Measurements from ENCODE around the gene SH3BP2.

The SH3BP2 gene, protein sequence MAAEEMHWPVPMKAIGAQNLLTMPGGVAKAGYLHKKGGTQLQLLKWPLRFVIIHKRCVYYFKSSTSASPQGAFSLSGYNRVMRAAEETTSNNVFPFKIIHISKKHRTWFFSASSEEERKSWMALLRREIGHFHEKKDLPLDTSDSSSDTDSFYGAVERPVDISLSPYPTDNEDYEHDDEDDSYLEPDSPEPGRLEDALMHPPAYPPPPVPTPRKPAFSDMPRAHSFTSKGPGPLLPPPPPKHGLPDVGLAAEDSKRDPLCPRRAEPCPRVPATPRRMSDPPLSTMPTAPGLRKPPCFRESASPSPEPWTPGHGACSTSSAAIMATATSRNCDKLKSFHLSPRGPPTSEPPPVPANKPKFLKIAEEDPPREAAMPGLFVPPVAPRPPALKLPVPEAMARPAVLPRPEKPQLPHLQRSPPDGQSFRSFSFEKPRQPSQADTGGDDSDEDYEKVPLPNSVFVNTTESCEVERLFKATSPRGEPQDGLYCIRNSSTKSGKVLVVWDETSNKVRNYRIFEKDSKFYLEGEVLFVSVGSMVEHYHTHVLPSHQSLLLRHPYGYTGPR

DNA sequence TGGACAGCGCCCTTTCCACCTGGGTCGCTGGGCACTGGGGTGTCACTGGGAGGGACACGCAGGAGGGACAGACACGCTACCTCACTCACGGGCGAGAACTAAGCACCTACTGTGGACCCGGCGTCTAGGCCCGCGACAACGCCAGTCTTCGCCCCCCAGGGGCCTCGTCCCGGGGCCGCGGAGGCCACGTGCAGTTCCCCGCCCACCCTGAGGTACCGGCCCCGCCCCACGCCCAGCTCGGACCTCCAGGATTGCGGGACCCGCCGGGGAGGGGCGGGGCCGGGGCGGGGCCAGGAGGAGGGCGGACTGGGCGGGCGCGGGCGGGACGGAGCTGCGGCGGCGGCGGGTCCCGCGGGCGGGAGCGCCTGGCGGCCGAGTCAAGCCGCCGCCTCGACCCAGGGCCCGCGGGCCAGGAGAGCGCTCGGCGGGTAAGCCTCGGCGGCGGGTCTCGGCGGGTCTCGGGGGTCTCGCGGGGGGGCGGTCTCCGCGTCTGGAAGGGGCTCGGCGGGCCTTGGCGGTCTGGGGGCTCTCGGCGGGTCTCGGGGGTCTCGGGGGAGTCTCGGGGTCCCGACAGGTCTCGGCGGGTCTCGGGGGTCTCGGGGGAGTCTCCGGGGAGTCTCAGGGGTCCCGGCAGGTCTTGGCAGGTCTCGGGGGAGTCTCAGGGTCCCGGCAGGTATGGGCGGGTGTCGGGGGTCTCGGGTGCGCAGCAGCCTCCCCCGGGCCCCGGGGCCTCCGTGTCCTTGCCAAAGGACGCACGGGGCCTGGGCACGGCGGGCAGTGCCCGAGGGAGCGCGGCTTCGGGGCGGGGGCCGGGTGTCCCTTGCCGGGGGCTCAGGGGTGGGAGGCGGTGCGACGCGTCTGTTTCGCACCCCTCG is at the start of gene SH3BP2:
Gene SH3BP2, plus strand, starts transcription at position 375 of the 875 bp plus-strand sequence. CDS start 27,533 bp downstream, outside the sequence.
- DNase-seq = peak; percentile 72

DNA sequence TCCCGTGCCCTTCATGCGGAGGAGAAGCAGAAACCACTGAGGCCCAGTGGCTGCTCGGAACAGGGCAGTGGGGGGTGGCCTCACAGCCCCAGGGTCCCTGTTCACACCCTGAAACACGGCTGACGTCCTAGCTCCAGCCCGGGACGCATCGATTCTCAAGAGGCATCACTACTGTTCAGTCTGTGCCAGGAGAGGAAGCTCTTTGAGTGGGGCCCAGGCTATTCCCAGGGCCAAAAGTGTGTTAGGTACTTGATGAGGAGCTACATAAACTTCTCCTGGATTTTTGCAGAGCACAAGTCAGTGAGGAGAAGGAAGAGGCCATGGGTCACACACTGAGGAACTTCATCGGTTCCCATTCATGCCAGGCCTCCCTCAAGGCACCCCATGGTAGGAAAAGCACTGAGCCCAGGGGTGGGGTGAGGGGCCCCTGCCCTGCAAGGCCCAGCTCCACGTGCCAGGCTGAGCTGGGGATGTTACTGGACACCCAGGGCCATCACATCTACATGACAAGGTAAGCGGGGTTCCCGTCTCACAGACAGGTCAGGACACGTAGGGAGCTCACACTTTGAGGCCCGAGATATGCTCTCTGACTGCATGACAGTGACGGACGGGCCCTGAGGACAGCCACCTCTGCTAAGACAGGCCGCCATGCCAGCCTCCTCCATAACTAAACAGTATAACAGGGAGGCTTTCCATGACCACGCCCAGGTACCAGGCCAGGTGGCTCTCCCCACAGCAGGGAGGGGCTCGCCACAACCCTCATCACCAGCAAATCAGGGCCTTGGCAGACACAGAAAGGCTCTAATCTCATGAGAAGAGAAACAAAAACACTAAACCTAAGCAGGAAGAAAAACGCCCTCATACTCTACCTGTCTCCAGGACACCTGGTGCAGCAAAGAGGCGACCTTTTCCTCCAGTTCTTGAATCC is 49.1 kb upstream of the SH3BP2 start:
- DNase-seq = no peak

DNA sequence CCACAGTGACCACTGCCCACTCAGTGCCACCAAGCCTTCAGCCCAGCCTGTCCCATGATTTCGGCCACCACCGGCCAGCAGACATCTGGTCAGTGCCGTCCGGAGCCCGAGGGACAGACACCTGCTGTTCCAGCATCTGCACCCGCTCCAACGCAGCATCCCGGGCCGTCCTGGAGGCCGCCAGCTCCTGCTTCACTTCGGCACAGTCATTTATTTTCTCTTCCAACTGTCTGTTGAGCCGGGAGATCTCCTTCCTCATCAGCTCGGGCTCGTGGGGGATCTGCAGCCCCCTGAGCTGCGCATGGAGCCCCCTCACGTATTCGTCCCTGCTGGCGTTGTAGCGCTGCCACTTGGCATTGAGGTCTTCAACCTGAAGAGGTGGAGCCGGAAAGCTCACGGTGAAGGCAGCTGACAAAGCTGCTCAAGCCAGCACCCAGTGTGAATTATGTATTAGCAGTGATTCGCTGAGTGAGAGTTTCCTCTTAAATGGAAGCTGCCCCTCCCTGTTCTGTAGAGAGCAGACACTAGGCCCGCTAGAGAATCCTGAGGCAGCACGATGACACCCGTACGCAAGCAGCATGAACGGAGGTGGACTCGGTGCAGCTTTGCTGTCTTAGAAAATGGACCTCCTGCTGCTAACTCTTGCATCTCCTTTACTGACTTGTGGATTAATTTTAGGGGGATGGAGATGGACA is 48.2 kb upstream of the SH3BP2 start:
- no peak for DNase-seq

DNA sequence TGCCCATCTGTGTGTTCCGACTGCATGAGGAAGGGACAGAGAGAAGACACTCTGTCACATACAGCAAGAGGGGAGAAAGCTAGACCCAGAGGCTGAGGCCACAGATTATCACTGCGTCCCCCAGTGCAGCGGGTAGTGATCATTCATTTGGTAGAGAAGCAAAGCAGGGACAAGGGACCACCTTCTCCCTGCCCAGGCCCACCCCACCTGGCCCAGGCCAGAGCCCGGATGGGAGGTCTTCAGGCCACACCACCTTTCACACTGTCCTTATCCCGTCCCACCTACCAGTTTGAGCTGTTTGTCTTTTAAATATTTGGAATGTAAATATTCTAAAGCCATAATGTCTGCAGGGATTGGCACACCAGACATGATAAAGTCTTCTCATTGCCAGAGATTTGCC is 47.4 kb upstream of the SH3BP2 start:
- DNase-seq = no peak

DNA sequence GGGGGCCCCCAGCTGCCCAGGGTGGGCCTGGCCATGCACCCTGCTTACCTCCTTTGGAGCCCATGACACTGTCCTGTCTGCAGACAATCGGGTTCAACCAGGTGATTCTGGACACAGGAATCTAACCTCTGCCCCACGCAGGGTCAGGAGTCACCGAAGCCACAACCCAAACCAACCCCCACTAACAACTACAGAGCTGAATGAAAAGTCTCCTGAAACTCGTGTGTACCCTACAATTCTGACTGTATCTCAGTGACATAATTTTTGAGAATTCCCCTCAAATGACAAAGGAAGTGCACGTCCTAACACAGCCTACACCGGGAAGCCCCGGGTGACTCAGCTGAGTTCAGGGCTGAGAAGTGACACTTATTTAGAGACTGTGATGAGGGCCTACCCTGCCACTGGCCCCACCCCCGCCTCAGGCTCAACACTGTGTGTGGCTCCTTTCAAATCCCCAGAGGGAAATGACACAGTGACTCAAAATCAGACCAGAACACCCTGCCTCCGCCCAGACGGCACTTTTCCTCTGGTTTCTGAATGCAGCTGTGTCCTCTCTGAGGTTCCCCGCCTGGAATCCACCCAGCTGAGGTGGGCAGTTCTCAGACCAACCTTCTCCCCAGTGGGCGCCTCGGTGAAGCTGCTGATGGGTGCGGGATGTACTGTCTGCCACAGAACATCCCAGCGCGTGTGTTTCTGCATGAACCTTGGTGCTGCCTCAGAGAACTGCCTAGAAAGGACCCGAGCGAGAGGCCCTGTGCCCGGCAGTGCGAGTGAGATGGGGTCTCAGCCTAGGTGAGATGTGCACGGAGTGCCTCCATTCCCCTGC is 46.7 kb upstream of the SH3BP2 start:
- peak; percentile 94 for DNase-seq

DNA sequence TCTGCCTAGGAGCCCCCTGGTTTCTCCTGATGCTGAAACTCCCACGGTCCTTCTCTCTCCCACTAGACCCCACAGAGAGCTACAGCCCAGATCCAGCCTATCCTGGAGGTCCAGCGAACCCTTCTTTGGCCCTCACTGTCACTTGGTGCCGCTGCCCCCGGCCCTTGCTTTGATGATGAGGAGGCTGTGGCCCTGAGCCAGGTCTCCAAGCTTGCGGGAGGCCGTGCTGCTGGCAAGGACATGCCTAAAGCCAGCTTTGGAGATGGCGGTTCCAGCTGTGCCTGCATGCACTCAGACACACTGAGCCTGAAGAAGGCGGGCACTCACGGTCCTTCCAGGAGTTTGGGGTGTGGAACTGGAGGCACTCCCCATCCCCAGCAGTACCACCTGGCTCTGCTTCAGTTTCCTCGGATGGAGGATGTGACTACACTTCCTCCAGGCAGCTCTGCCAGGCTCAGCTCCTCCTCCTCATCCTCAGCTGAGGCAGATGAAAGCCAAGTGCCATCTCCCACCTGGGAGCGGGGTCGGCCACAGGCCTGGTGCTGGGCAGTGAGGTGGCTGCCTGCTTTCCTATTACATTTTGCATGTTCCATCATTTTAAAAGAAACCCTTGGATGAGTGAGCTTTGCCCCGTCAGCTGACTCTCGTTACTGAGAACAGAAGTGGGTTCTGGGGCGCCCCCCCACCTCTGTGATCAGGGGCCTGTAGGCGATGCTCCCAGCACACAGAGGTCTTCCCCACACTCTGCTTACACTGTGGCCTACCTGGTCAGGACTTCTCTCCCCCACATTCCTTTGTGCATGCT is 45.8 kb upstream of the SH3BP2 start:
- DNase-seq = no peak

DNA sequence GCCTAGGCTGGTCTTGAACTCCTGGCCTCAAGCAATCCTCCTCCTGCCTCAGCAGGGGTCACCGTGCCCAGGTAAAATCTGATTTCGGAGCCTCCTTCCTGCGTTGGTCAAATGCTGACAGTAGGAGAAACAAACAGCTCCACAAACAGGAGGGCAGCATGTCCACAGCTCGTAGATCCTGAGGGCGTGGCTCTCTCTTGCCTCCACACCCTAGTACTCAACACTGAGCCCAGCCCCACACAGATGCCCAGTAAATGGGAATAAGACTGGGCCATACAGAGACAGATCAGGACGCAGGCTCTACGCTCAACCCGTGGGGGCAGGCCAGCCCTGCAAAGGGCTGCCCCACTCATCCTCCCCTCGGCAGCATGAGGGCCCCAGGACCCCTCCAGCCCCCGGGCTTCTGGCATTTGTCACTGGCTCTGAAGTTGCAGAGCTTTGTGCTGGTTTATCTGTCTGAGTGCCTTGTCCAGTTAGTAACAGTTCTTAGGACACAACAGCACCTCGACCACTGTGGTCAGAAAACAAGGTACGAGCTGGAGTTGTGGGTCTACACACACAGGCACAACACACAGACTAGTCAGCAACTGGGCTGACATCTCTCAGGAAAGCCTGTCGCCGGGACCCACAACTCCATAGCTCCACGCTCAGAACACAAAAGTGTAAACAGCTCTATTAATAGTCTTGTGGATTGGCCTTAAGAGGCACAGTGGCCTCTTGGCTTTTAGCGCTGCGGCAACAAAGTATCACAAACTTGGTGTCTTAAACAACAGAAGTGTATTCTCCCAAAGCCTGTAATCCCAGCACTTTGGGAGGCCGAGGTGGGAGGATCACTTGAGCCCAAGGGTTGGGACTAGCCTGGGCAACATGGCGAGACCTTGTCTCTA is 41.9 kb upstream of the SH3BP2 start:
- DNase-seq = no peak

DNA sequence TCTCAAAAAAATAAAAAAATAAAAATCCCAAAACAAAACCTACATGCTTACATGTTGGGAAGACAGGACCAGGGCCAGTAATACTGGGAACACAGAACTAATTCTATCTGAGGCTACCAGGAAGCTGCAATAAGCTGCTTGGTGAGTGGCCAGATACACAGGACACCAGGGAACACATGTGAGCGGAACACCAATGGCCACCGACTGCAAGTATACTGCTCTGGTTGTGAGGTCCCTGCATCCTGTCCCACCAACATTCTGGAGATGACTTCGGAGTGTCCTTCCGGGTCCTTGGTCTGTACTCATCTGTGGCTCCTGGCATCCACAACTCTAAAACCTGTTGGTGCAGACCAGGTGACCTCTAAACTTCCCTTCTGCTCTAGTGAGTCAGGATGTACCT is 39.4 kb upstream of the SH3BP2 start:
- no peak for DNase-seq

DNA sequence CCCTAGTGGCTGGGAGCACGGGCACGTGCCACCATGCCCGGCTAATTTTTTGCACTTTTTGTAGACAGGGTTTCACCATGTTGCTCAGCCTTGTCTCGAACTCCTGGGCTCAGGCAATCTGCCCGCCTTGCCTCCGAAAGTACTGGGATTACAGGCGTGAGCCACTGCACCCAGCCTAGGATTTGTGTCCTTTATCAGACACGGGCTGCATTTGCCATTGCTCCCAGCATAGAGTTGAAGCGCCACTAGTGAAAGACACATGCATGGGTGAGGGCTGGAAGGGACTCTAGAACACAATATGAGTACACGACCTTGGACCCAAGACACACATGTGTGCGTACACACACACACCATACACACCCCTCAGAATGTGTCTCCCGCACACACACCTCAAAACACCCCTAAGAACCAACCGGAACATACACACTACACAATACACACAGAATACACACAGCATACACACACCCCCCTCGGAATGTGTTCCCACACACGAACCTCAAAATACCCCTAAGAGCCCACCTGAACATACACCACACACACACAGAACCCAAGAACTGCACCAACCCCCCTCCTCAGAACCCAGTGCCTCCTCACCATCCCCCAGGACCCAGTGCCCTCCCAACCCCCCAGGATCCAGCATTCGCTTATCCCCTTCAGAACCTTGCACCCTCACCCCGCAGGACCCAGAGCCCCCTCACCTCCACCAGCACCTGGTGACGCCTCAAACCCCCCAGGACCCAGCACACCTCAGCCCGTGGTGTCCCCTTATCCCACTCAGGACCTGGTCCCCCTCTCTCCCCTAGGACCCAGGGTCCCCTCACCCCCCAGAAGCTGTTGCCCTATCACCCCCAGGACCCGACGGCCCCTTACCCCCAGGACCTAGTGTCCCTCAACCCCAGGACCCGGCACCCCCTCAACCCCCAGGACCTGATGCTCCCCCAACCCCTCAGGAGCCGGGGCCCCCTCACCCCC is 37.8 kb upstream of the SH3BP2 start:
- DNase-seq = no peak

DNA sequence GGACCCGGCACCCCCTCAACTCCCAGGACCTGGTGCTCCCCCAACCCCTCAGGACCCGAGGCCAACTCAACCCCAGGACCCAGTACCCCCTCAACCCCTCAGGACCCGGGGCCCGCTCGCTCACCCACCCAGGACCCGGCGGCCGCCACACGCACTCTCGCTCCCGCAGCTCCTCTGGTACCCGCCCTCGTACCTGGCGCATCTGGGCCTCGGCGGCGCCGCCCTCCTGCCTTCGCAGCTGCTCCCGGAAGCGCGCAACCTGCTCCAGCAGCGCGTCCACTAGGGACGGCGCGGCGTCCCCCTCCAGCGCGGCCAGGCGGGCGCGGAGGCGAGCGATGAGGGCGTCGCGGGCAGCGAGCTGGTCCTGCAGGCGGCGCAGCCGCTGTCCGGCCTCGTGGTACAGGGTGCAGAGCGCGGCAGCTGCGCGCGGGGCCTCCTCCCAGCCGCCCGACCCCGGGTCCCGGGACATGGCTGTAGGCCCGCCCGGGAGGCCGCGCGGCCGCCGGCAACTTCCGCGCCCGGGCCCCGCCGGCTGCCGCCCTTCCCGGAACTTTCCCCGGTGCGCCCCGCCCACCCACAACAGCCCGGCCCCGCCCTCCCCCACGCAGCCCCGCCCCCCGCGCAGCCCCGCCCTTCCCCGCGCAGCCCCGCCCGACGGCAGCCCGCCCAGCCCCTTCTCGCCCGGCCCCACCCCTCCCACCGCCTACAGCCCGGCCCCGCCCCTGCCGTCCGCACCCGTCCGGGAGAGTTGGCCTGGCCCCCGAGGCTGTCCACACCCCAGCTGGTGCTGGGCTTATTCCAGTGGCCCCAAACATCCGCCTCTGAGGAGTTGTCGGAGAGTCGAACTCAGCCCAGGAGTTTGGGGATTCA is 36.8 kb upstream of the SH3BP2 start, which contains the start of gene TNIP2:
Gene TNIP2, minus strand, starts transcription at position 516 of the 870 bp plus-strand sequence. Its CDS starts 47 bp downstream, at position 469.
- DNase-seq = peak; percentile 78

DNA sequence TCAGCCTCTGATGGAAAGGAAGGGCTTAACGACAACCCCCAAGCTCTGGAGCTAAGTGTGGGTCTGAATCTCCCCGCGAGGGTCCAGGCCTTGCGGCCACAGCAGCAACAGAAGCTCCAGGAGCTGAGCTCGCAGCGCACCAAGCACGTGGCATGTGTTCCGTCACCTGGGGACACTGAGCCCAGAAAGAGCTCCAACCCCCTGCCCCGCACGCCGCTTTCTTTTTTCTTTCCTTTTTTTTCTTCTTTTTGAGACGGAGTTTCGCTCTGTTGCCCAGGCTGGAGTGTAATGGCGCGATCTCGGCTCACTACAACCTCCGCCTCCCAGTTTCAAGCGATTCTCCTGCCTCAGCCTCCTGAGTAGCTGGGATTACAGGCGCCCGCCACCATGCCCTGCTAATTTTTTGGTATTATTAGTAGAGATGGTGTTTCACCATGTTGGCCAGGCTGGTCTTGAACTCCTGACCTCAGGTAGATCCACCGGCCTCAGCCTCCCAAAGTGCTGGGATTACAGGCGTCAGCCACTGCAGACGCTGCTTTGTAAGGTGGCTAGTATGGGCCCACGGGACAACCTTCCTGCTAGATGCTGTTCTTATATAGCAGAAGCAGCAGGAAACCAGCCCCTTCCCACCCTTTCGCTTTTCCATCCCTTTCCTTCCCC is 36.1 kb upstream of the SH3BP2 start:
- no peak for DNase-seq

DNA sequence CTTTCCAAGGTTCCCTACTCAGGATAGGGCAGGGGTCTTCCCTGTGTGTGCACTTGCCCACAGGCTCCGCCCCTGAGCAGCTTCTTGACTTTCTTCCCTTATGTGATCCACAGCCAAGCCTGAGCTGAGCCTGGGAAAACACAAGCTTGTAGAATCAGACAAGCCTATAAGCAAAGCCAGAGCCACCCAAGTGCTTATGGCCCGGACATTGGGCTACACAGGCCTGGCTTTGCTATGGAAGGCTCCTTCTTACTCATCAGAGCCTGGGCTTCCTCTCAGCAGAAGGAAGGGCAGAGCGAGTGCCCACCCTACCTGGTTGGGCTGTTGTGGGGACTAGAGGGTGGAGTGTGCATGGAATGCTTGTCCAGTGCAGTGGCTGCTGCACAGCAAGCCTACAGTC is 35.5 kb upstream of the SH3BP2 start:
- DNase-seq = no peak

DNA sequence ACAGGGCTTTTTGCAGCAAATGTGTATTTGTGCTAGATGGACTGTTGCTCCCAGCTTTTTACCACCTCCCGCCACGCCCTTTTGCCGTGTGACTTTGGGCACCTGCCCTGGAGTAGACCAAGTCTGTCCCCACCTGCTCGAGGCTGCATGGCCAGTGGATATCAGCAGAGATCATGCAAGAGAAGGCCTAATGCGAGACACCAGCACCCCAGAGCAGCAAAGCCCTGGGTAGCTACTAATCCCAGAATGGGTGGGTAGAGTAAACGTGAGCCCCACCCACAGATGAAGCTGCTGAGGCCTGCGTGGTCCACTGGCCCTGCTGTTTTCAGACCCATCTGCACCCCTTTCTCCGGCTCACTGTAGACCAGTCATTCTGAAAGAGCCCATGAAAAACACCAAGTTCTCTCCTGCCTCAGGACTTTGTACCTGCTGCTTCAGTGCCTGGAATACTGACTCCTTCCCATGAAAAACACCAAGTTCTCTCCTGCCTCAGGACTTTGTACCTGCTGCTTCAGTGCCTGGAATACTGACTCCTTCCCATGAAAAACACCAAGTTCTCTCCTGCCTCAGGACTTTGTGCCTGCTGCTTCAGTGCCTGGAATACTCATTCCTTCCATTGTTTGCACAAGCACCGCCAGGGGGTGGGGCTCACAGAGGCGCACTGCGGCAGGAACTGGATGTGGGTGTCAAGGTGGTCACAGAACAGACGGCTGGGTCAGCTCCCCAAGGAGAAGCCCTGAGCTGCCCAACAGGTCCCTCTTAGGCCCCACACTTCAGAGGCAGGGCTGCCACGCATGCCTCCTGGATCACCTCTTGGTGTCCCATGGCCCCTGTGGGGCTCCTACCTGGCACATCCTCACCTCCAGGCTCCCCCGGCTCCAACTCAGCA is 31.6 kb upstream of the SH3BP2 start:
- no peak for DNase-seq

DNA sequence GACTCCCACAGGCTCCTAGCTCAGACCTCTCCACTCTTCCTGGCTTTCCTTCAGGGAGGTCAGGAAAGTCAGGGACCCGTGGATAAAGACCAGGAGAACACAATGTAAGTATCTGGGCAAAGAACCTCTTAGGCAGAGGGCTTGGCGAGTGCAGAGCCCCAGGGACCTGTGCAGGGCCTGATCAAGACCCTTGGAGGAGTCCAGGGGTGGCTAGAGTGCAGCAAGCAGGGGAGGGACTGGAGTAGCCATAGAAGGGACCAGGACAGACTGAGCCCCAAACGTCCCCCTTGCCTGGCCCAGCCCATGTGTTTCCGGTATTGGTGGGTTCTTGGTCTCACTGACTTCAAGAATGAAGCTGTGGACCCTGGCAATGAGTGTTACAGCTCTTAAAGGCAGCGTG is 30.8 kb upstream of the SH3BP2 start:
- no peak for DNase-seq

Data from stimulated activated CD4-positive, alpha-beta T cell treated with anti-CD3 and anti-CD28 coated beads, Interleukin-4, amount 100 ng/mL, for 1 hour (primary cell).